Left ventricle myocardium inferior (tissue), 1 donor: Measurements from ENCODE around the gene STK38L. TPM values are rescaled to one million over a fixed set of nuclear protein-coding genes. Genes with fewer than 3 reads are reported as not detected.
"Not testable (repeated sequence)": the region's sequence is repeated elsewhere in the genome, so short reads cannot be mapped to it uniquely, and the experiment has no call there.

ENCODE experiments used
- DNase-seq: peaks from one replicate; pipeline ENCODE4 v3.0.0-alpha.2; 2020
- H3K27ac ChIP-seq: fragments of 200-600 bp; replicated peaks from 2 replicates; pipeline ENCODE4 v1.8.0; 2021
- H3K27me3 ChIP-seq: fragments of 200-600 bp; 2 replicates; pipeline ENCODE4 v1.8.0; 2021; ENCODE audit warnings: low read depth
- H3K36me3 ChIP-seq: fragments of 200-600 bp; 2 replicates; pipeline ENCODE4 v1.8.0; 2021
- H3K4me1 ChIP-seq: fragments of 200-600 bp; 2 replicates; pipeline ENCODE4 v1.8.0; 2021
- H3K4me3 ChIP-seq: fragments of 200-600 bp; 2 replicates; pipeline ENCODE4 v1.8.0; 2021; ENCODE audit warnings: mild to moderate bottlenecking, moderate library complexity
- H3K9me3 ChIP-seq: fragments of 200-600 bp; replicated peaks from 2 replicates; pipeline ENCODE4 v1.8.0; 2021
- intact Hi-C: fragments of 100-400 bp; cut with micrococcal nuclease; formaldehyde crosslinking; loops from one replicate; pipeline ENCODE4 v1.11.0; 2022
- total RNA-seq: library from RNA; stranded (reverse); fragmentation: NEBNext Ultra II Directional; extraction: Animal tissue kit (Norgen Biotek cat#: 25700); gene quantifications from one replicate; pipeline ENCODE4 v1.2.1, GENCODE V29; 2021
- TF ChIP-seq, protein P1 (sequence below): fragments of 200-600 bp; IDR thresholded peaks from 2 replicates; pipeline ENCODE4 v1.8.0; 2021; ENCODE audit warnings: antibody characterized with exemption, mild to moderate bottlenecking, borderline replicate concordance
- donor health status: DM: no; HTN: yes; CAD: no; lungs with severe emphysema.

The STK38L gene
- total RNA-seq, 1 donor from 2014 or later, result 75.4 TPM

DNA sequence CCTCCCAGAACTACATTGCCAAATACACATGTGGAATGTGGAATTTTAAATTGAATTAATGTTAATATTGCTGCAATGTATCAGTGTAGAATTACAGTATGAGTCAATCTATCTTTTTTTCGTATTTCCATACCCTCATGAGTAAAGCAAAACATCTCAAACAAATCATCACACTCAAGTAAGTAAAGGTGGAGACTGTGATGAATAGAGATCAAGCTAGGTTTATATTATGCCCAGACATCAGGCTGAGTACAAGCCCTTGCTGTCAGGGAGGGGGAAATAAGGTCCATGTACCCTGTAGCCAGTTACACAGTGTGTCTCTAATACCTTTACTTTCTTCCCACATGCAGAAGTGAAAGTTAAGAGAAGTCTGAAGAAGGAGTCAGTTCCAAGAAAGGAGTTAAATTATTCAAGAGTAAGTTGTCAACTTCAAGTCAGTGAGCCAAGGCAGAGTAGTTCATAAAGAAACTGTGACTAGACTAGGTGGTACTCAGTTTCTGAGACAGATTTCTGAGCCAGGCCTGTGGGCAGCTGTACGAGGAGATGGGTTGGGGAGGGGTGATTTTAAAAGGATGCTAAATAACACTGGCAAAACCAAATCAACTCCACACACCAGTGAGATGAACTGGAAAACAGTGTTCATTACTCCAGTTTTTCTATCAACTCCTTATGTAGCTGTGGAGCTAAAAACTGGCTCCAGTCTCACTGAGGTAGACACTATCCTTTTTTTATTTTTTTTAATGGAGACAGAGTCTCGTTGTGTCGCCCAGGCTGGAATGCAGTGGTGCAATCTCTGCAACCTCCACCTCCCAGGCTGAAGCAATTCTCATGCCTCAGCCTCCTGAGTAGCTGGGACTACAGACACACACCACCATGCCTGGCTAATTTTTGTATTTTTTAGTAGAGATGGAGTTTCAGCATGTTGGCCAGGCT, 23.8 kb upstream of the STK38L start:
- no peak for DNase-seq
- no peak overlapping the region for H3K4me3 ChIP-seq
- H3K9me3 ChIP-seq, result no peaks in the 10 kb centered on the region
- no peaks in the 10 kb centered on the region for H3K36me3 ChIP-seq
- TF ChIP-seq, protein P1, sequence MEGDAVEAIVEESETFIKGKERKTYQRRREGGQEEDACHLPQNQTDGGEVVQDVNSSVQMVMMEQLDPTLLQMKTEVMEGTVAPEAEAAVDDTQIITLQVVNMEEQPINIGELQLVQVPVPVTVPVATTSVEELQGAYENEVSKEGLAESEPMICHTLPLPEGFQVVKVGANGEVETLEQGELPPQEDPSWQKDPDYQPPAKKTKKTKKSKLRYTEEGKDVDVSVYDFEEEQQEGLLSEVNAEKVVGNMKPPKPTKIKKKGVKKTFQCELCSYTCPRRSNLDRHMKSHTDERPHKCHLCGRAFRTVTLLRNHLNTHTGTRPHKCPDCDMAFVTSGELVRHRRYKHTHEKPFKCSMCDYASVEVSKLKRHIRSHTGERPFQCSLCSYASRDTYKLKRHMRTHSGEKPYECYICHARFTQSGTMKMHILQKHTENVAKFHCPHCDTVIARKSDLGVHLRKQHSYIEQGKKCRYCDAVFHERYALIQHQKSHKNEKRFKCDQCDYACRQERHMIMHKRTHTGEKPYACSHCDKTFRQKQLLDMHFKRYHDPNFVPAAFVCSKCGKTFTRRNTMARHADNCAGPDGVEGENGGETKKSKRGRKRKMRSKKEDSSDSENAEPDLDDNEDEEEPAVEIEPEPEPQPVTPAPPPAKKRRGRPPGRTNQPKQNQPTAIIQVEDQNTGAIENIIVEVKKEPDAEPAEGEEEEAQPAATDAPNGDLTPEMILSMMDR, result no peak
- no peaks in the 10 kb centered on the region for H3K4me1 ChIP-seq
- H3K27me3 ChIP-seq, result no peaks in the 10 kb centered on the region
- H3K27ac ChIP-seq, result no peak overlapping the region
- intact Hi-C loops, result no loop called here

GRCh38 chr12:27220988-27221345, 23.1 kb upstream of the STK38L start:
- Histone ChIP-seq H3K4me3 (no peak overlapping the region), H3K4me1 (peaks cover 4% of the 10 kb centered on the region), H3K27me3 (no peaks in the 10 kb centered on the region), H3K27ac (no peak overlapping the region), H3K36me3 (no peaks in the 10 kb centered on the region), H3K9me3 (no peaks in the 10 kb centered on the region)
- DNase-seq, result no peak
- intact Hi-C loops, result no loop called here
- TF ChIP-seq, protein P1, result no peak

DNA sequence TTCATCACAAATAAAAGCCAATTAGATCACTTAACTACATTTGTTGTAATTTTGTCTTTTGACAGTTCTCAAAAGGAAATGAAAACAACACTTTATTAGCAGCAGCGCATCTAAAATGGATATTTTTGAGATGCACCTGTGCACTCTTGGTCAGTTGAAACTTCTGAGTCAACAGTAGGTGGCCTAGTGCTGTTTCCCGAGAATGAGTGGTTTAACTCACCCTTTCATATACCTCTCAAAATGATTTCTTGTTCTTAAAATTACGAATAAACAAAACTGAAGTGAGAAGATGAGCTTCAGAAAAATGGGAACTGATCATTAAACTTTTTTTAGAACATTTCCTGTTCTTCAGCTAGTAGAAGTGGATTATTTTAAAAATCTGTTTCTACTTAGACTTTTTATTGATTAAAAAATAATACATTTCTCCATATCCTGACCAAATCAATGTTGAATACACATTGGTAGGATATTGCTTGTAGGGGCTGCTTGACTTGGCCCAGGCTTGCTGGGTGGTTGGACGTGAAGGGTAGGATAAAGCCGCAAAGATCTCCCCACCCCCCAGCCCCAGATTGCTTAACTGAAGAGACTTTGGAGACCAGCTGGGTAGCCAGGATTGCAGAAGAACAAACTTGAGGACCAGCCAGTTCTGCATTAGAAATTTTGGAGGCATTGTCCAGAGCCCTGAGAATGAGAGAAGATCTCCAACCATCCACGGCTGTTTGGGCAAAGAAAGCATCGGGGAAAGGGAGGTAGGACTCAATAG, 22.3 kb upstream of the STK38L start:
- no peak for DNase-seq
- no peaks in the 10 kb centered on the region for H3K9me3 ChIP-seq
- H3K36me3 ChIP-seq, result no peaks in the 10 kb centered on the region
- H3K27ac ChIP-seq, result no peak overlapping the region
- H3K4me1 ChIP-seq, result peaks cover 12% of the 10 kb centered on the region
- H3K4me3 ChIP-seq, result no peak overlapping the region
- H3K27me3 ChIP-seq, result no peaks in the 10 kb centered on the region
- TF ChIP-seq, protein P1, result no peak
- intact Hi-C loops, result no loop called here

- peaks cover 15% of the 10 kb centered on the region for H3K4me1 ChIP-seq
- H3K27me3 ChIP-seq, result no peaks in the 10 kb centered on the region
- intact Hi-C loops, result no loop called here
- H3K4me3 ChIP-seq, result no peak overlapping the region
- peak overlapping the region; percentile 67 for H3K27ac ChIP-seq
- H3K9me3 ChIP-seq, result no peaks in the 10 kb centered on the region
- H3K36me3 ChIP-seq, result no peaks in the 10 kb centered on the region
- DNase-seq, result no peak
- TF ChIP-seq, protein P1, result no peak
Measured at GRCh38 chr12:27226407-27226929, 17.6 kb upstream of the STK38L start.

DNA sequence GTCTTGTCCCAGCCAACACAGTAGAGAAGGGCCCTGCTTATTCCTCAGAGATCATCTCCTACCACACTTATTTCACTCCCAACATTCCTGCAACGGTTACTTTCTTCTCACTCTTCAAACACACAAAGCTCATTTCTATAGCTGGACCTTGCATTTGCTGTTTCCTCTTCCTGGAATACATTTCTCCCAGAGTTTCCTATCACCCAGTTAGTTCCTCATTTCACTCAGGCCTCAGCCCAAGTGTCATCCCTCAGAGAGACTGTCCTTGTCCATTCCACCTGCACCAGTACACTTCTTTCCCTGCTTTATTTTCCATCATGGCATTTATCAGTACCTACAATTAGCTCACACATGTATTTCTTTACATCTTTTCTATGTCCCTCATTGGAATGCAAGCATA, 14.7 kb upstream of the STK38L start:
- Histone ChIP-seq H3K4me3 (no peak overlapping the region), H3K27me3 (no peaks in the 10 kb centered on the region), H3K4me1 (peaks cover 15% of the 10 kb centered on the region), H3K27ac (no peak overlapping the region), H3K9me3 (no peaks in the 10 kb centered on the region), H3K36me3 (no peaks in the 10 kb centered on the region)
- DNase-seq, result no peak
- intact Hi-C loops, result no loop called here
- TF ChIP-seq, protein P1, result no peak

- H3K4me3 ChIP-seq, DNase-seq, H3K36me3 ChIP-seq, H3K27me3 ChIP-seq, H3K4me1 ChIP-seq, intact Hi-C loops, H3K9me3 ChIP-seq, H3K27ac ChIP-seq: not testable (repeated sequence)
Measured at GRCh38 chr12:27231374-27231773, 12.7 kb upstream of the STK38L start.
